ENCODE data around the gene OR2C1. TPM values are rescaled to one million over a fixed set of nuclear protein-coding genes. Genes with fewer than 3 reads are reported as not detected.

The OR2C1 gene
- polyA plus RNA-seq, 1 experiment = 0.17 TPM

- TF ChIP-seq, protein P1, sequence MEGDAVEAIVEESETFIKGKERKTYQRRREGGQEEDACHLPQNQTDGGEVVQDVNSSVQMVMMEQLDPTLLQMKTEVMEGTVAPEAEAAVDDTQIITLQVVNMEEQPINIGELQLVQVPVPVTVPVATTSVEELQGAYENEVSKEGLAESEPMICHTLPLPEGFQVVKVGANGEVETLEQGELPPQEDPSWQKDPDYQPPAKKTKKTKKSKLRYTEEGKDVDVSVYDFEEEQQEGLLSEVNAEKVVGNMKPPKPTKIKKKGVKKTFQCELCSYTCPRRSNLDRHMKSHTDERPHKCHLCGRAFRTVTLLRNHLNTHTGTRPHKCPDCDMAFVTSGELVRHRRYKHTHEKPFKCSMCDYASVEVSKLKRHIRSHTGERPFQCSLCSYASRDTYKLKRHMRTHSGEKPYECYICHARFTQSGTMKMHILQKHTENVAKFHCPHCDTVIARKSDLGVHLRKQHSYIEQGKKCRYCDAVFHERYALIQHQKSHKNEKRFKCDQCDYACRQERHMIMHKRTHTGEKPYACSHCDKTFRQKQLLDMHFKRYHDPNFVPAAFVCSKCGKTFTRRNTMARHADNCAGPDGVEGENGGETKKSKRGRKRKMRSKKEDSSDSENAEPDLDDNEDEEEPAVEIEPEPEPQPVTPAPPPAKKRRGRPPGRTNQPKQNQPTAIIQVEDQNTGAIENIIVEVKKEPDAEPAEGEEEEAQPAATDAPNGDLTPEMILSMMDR (IDR thresholded peaks at IDR 0.05; ENCODE audit: insufficient read depth, low read depth, low read length) = no peak
- H3K36me3 ChIP-seq (ENCODE audit: control insufficient read depth, insufficient read depth, low read length) = peaks cover 9% of the 10 kb centered on the region
- no peaks in the 10 kb centered on the region for H3K27me3 ChIP-seq (ENCODE audit: control insufficient read depth, insufficient read depth, low read length)
- DNase-seq (ENCODE audit: low read depth) = no peak
- CTCF ChIA-PET = interaction anchor here (1.5 to 1.8 kb wide), 2 partner anchors 43 to 99 kb away, joined by 3 to 7 read pairs; partner anchors contain the start of gene CLUAP1
- POLR2A ChIA-PET = no interaction called here
- peak overlapping the region; percentile 95 for H3K4me3 ChIP-seq (ENCODE audit: low read depth, low read length)
Measured at GRCh38 chr16:3401719-3402397, 46.2 kb downstream of the OR2C1 start.

Other genes with a start within 250 kb of the OR2C1 start
- gene ZNF205, start 243.3 kb upstream of the OR2C1 start, polyA plus RNA-seq (2011; rRNA removed) = 4.2 and 9.0 TPM in 2 replicates
- 0.63 and 0.77 TPM in 2 replicates for gene ZNF213, start 220.9 kb upstream of the OR2C1 start, polyA plus RNA-seq (2011; rRNA removed)
- gene OR1F1, start 167.7 kb upstream of the OR2C1 start, polyA plus RNA-seq (2011; rRNA removed) = 0.33 and 0.64 TPM in 2 replicates
- 4.0 and 4.8 TPM in 2 replicates for gene ZNF200, start 120.7 kb upstream of the OR2C1 start, polyA plus RNA-seq (2011; rRNA removed)
- not detected in 2 replicates for gene MEFV, start 99.3 kb upstream of the OR2C1 start, polyA plus RNA-seq (2011; rRNA removed)
- 12.9 and 14.2 TPM in 2 replicates for gene ZNF263, start 72.4 kb upstream of the OR2C1 start, polyA plus RNA-seq (2011; rRNA removed)
- 2.0 and 3.7 TPM in 2 replicates for gene TIGD7, start 50.5 kb upstream of the OR2C1 start, polyA plus RNA-seq (2011; rRNA removed)
- 9.6 and 13.6 TPM in 2 replicates for gene ZNF75A, start 50.4 kb upstream of the OR2C1 start, polyA plus RNA-seq (2011; rRNA removed)
- 13.8 and 14.0 TPM in 2 replicates for gene ZSCAN32, start 45.1 kb downstream of the OR2C1 start, polyA plus RNA-seq (2011; rRNA removed)
- 10.0 and 10.6 TPM in 2 replicates for gene ZNF174, start 45.3 kb downstream of the OR2C1 start, polyA plus RNA-seq (2011; rRNA removed)
- 0.93 and 1.5 TPM in 2 replicates for gene ZNF597, start 87.6 kb downstream of the OR2C1 start, polyA plus RNA-seq (2011; rRNA removed)
- gene NAA60, start 87.8 kb downstream of the OR2C1 start, polyA plus RNA-seq (2011; rRNA removed) = 21.7 and 30.7 TPM in 2 replicates
- not detected in 2 replicates for gene C16orf90, start 139.6 kb downstream of the OR2C1 start, polyA plus RNA-seq (2011; rRNA removed)
- 14.7 and 27.0 TPM in 2 replicates for gene CLUAP1, start 145.1 kb downstream of the OR2C1 start, polyA plus RNA-seq (2011; rRNA removed)
- gene NLRC3, start 221.5 kb downstream of the OR2C1 start, polyA plus RNA-seq (2011; rRNA removed) = not detected in 2 replicates